GM19025 (cell line): Measurements from ENCODE around the gene AMELX.
A peak's percentile ranks its signal among the peaks of the same experiment; 100 is the strongest.

Experiments used
- ATAC-seq: cut with Tn5 transposase; IDR thresholded peaks from one replicate; pipeline ENCODE4 v1.9.1; 2021; ENCODE audit warnings: mild to moderate bottlenecking, low read depth, moderate library complexity; ENCODE audit not compliant: unreplicated experiment

Gene AMELX

GRCh38 chrX:11304829-11305228 is 11.6 kb downstream of the AMELX start:
- no peak for ATAC-seq

GRCh38 chrX:11305641-11306040 is 12.4 kb downstream of the AMELX start:
- ATAC-seq, result no peak

- no peak for ATAC-seq
Measured at GRCh38 chrX:11309220-11309619, 16.0 kb downstream of the AMELX start.

- no peak for ATAC-seq
Measured at GRCh38 chrX:11311706-11312105, 18.5 kb downstream of the AMELX start.

- ATAC-seq, result no peak
Measured at GRCh38 chrX:11319806-11320520, 26.8 kb downstream of the AMELX start.

- ATAC-seq, result no peak
Measured at GRCh38 chrX:11321986-11322385, 28.8 kb downstream of the AMELX start.

- ATAC-seq, result no peak
Measured at GRCh38 chrX:11328134-11328533, 34.9 kb downstream of the AMELX start.

GRCh38 chrX:11329021-11329420 is 35.8 kb downstream of the AMELX start:
- ATAC-seq, result no peak

- ATAC-seq, result no peak
Measured at GRCh38 chrX:11331788-11332187, 38.6 kb downstream of the AMELX start.

GRCh38 chrX:11334165-11334564 is 41.0 kb downstream of the AMELX start:
- no peak for ATAC-seq

- no peak for ATAC-seq
Measured at GRCh38 chrX:11336201-11336600, 43.0 kb downstream of the AMELX start.

GRCh38 chrX:11337292-11338009 is 44.2 kb downstream of the AMELX start:
- ATAC-seq, result no peak

GRCh38 chrX:11341274-11342201 is 48.3 kb downstream of the AMELX start:
- ATAC-seq, result peak; percentile 68

GRCh38 chrX:11342673-11343072 is 49.5 kb downstream of the AMELX start:
- no peak for ATAC-seq

- no peak for ATAC-seq
Measured at GRCh38 chrX:11346121-11346682, 53.0 kb downstream of the AMELX start.

- ATAC-seq, result no peak
Measured at GRCh38 chrX:11347300-11347699, 54.1 kb downstream of the AMELX start.

- ATAC-seq, result no peak
Measured at GRCh38 chrX:11349020-11349419, 55.8 kb downstream of the AMELX start.

- ATAC-seq, result no peak
Measured at GRCh38 chrX:11349661-11350337, 56.6 kb downstream of the AMELX start.
